ENCODE data around the gene NT5DC4. TPM values are rescaled to one million over a fixed set of nuclear protein-coding genes. Genes with fewer than 3 reads are reported as not detected.

NT5DC4 gene
- total and polyA plus RNA-seq, 2 of the 4 experiments (the other 2 are of a cell fraction) = not detected

GRCh38 chr2:112701052-112701451, 19.8 kb upstream of the NT5DC4 start:
- POLR2A ChIA-PET (ENCODE audit: unreplicated experiment) = no interaction called here
- no CpG with 5 or more reads among the region's 8 CpGs for WGBS, 2 experiments (ENCODE audit: extremely low coverage in 2 of 2, insufficient read length in 1 of 2)

More at GRCh38 chr2:112701052-112701451, 19.8 kb upstream of the NT5DC4 start:
- H3K27me3 ChIP-seq (ENCODE audit: control insufficient read depth, insufficient read depth, low read length) = no peaks in the 10 kb centered on the region
- no peak overlapping the region for H3K4me2 ChIP-seq (ENCODE audit: low read depth, low read length)
- no peak overlapping the region for H3K56ac ChIP-seq (ENCODE audit: extremely low read depth, insufficient read depth, low read length)
- H4K91ac ChIP-seq (ENCODE audit: insufficient read depth, low read depth, low read length) = no peak overlapping the region
- H3K9me3 ChIP-seq (ENCODE audit: control insufficient read depth, insufficient read depth, low read length) = no peaks in the 10 kb centered on the region
- H3K14ac ChIP-seq (replicated peaks; ENCODE audit: low read depth, low read length) = no peak overlapping the region
- no peak overlapping the region for H3K4me3 ChIP-seq (ENCODE audit: insufficient read depth, low read depth, low read length)
- H4K5ac ChIP-seq (ENCODE audit: low read depth, low read length) = no peak overlapping the region
- no peak overlapping the region for H3K23ac ChIP-seq (ENCODE audit: low read depth, low read length)
- H3K27ac ChIP-seq (ENCODE audit: insufficient read depth, low read length) = no peak overlapping the region
- CTCF ChIA-PET = interaction anchor here (1.0 kb wide), 1 partner anchor 19 kb away, joined by 4 read pairs; no protein-coding TSS in a partner anchor
- DNase-seq = peak; percentile 51
- no peaks in the 10 kb centered on the region for H4K20me1 ChIP-seq (ENCODE audit: insufficient read depth, low read length)
- no peak overlapping the region for H2BK120ac ChIP-seq (ENCODE audit: low read depth, low read length)
- in situ Hi-C loops (cut with MboI; ENCODE audit: low sequenced_read_pairs) = no loop called here
- H3K36me3 ChIP-seq (ENCODE audit: control insufficient read depth, insufficient read depth, low read length) = no peaks in the 10 kb centered on the region
- BruUV-seq (replicated peaks) = no TSS peak
- no peak overlapping the region for H4K8ac ChIP-seq (ENCODE audit: low read depth in 2 of 2, low read length in 2 of 2)
- intact Hi-C loops (cut with micrococcal nuclease) = no loop called here
- H3K9me1 ChIP-seq (ENCODE audit: insufficient read depth, low read length) = no peaks in the 10 kb centered on the region
- no peak overlapping the region for H2BK5ac ChIP-seq (ENCODE audit: low read depth, low read length, poor library complexity, severe bottlenecking)
- H2BK20ac ChIP-seq (ENCODE audit: low read depth, low read length) = no peak overlapping the region
- no peak overlapping the region for H3K18ac ChIP-seq (ENCODE audit: low read depth, low read length)
- H2AK9ac ChIP-seq (replicated peaks; ENCODE audit: low read depth, low read length, poor library complexity) = no peak overlapping the region
- H2AFZ ChIP-seq (replicated peaks; ENCODE audit: low read length, poor library complexity) = no peak overlapping the region
- H2AK5ac ChIP-seq (ENCODE audit: low read depth, low read length) = no peak overlapping the region
- no peak overlapping the region for H3K9ac ChIP-seq (ENCODE audit: low read depth, low read length)
- TF ChIP-seq CHD1 (IDR thresholded peaks at IDR 0.05; ENCODE audit: low read depth, low read length) (no peak), CTCF (conservative IDR thresholded peaks at IDR 0.05; ENCODE audit: low read depth, low read length) (no peak), SMC3 (IDR thresholded peaks at IDR 0.05; ENCODE audit: low read depth, low read length) (no peak), POLR2A (IDR thresholded peaks at IDR 0.05; ENCODE audit: low read depth, low read length) (no peak), RFX5 (IDR thresholded peaks at IDR 0.05; ENCODE audit: low read depth, low read length) (no peak), ELK1 (IDR thresholded peaks at IDR 0.05; ENCODE audit: borderline replicate concordance, low read depth, low read length) (no peak)
- peak; percentile 62 for ATAC-seq (ENCODE audit: low read depth)
- dilution Hi-C loops (cut with HindIII; ENCODE audit: low sequenced_read_pairs, unreplicated experiment) = no loop called here
- H3K4me1 ChIP-seq (ENCODE audit: control insufficient read depth, insufficient read depth, low read length) = 0 out of 2 replicates have a peak, but pooled peaks cover 2% of the 10 kb centered on the region
- H3K79me1 ChIP-seq (ENCODE audit: low read depth in 1 of 2, low read length in 2 of 2) = no peaks in the 10 kb centered on the region
- H2BK15ac ChIP-seq (ENCODE audit: low read depth, low read length) = no peak overlapping the region
- no peak overlapping the region for H3K4ac ChIP-seq (ENCODE audit: low read depth, low read length)

All from IMR-90 (cell line).